ENCODE measurements around the gene FBXL20.

The FBXL20 gene

GRCh38 chr17:39236450-39236927, 164.9 kb downstream of the FBXL20 start:
- no peak for TF ChIP-seq CTCF (IDR thresholded peaks at IDR 0.05; ENCODE audit: control extremely low read depth, extremely low read depth, low read depth, missing control alignments)
- ChIA-PET POLR2A (no interaction called here), CTCF (interaction anchor here (0.8 to 6.8 kb wide), 13 partner anchors 9 to 252 kb away, joined by 3 to 71 read pairs (median 5); no protein-coding TSS in a partner anchor)
- peak; percentile 8 for DNase-seq (ENCODE audit: extremely low spot score)

DNA sequence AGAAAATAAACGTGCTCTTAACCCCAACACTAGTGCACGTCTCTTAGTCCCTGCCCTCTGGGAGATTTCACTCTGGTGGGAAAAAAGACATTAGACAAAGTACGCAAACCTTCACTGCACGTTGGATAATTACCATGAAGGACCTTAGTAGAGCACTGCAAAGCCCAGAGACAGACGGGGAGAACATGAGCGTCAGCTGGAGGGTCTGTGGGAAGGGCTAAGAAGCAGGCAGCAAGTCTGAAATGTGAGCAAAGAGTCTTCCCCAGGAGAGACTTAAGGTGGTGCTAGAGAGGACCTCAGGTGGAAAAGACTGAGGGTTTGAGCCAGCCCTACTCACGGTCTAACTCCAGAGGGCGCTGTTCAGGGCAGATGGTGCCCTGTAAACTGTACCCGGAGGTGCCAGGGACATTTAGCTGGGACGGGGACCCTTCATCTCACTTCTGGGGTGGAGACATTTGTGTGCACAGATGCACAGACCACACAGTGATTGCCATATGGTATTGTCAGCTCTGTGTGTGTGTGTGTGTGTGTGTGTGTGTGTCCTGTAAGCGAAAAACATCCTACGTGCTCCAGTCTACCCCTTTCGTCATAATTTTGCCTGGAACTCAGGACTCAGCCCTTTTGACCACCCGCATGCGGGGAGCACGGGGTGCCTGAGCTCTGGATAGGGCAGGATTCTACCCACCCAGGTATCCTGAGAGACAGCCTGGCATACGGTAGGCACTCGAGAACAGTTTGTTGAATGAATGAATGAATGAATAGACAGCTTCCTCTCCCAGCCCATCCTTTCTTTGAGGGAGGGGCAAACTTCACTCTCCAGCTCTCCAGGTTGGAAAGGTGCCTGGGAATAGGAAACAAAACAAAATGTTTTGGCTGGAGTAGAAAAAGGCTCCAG, 165.6 kb downstream of the FBXL20 start:
- CTCF ChIA-PET = interaction anchor here (0.8 to 6.8 kb wide), 14 partner anchors 9 to 252 kb away, joined by 3 to 71 read pairs (median 4); no protein-coding TSS in a partner anchor

GRCh38 chr17:39231591-39232551, 169.6 kb downstream of the FBXL20 start:
- peak; percentile 81 for TF ChIP-seq CTCF (IDR thresholded peaks at IDR 0.05; ENCODE audit: control extremely low read depth, extremely low read depth, low read depth, missing control alignments)
- POLR2A ChIA-PET = interaction anchor here (0.5 kb wide), 1 partner anchor 32 kb away, joined by 7 read pairs; the partner anchor contains the start of gene RPL19
- CTCF ChIA-PET = interaction anchor here (0.6 to 4.5 kb wide), 22 partner anchors 9 to 249 kb away, joined by 3 to 93 read pairs (median 5); partner anchors contain the start of gene ARL5C
- DNase-seq (ENCODE audit: extremely low spot score) = peak; percentile 84

More for the DNA sequence above, 165.6 kb downstream of the FBXL20 start:
- POLR2A ChIA-PET = interaction anchor here (0.5 kb wide), 1 partner anchor 28 kb away, joined by 4 read pairs; no protein-coding TSS in a partner anchor
- DNase-seq (ENCODE audit: extremely low spot score) = peak; percentile 77
- TF ChIP-seq CTCF (IDR thresholded peaks at IDR 0.05; ENCODE audit: control extremely low read depth, extremely low read depth, low read depth, missing control alignments) = peak; percentile 63

DNA sequence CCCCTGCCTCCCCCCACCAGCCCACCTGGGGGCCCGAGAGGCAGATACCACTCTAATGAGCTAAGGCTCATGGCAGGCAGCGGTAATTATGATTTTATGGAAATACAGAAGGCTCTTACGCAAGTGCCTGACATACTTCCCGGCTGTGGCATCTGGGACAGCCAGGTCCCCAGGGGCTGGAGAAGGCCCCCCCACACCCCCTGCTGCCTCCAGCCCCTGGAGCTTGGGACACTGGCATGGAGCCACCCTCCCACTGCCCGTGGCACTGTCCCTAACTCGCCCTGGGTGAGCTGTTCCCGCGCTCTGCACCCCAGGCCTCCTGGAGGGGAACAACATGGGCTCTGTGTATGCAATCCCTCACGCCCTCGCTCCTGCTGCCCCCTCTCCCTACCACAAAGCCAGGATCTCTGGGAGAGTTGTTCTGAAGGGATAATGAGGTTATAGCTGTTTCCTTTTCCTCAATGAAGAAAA, 170.3 kb downstream of the FBXL20 start:
- ChIA-PET CTCF (interaction anchor here (0.6 to 4.5 kb wide), 13 partner anchors 9 to 248 kb away, joined by 3 to 93 read pairs (median 8); no protein-coding TSS in a partner anchor), POLR2A (interaction anchor here (0.5 kb wide), 1 partner anchor 31 kb away, joined by 7 read pairs; the partner anchor contains the start of gene RPL19)
- DNase-seq (ENCODE audit: extremely low spot score) = no peak
- TF ChIP-seq CTCF (IDR thresholded peaks at IDR 0.05; ENCODE audit: control extremely low read depth, extremely low read depth, low read depth, missing control alignments) = no peak

- DNase-seq (ENCODE audit: extremely low spot score) = no peak
- POLR2A ChIA-PET = no interaction called here
- CTCF ChIA-PET = interaction anchor here (1.3 to 4.5 kb wide), 6 partner anchors 8 to 246 kb away, joined by 3 to 93 read pairs (median 6); no protein-coding TSS in a partner anchor
- TF ChIP-seq CTCF (IDR thresholded peaks at IDR 0.05; ENCODE audit: control extremely low read depth, extremely low read depth, low read depth, missing control alignments) = no peak
Measured at GRCh38 chr17:39230361-39230760, 171.1 kb downstream of the FBXL20 start.

Measured in GM10248 (cell line).